NCI-H82 treated with DMSO at 0.1 percent for 48 hours (cell line): ENCODE measurements around the gene ERGIC1.

Source experiments
- DNase-seq: peaks from one replicate; lab custom pipeline; 2025; ENCODE audit not compliant: unreplicated experiment; lab: John Stamatoyannopoulos, UW

The ERGIC1 gene

GRCh38 chr5:172942556-172942955, 108.5 kb downstream of the ERGIC1 start:
- DNase-seq, result no peak

- no peak for DNase-seq
These were observed 109.3 kb downstream of the ERGIC1 start for GRCh38 chr5:172943283-172943841.

GRCh38 chr5:172943906-172944305, 109.9 kb downstream of the ERGIC1 start:
- no peak for DNase-seq

GRCh38 chr5:172944741-172945140, 110.7 kb downstream of the ERGIC1 start:
- DNase-seq, result no peak

GRCh38 chr5:172945151-172945550, 111.1 kb downstream of the ERGIC1 start:
- no peak for DNase-seq

- no peak for DNase-seq
These were observed 112.1 kb downstream of the ERGIC1 start for GRCh38 chr5:172946146-172946545.

GRCh38 chr5:172949426-172949825, 115.4 kb downstream of the ERGIC1 start:
- no peak for DNase-seq

- DNase-seq, result no peak
These were observed 116.3 kb downstream of the ERGIC1 start for GRCh38 chr5:172950176-172950965.

- no peak for DNase-seq
These were observed 117.5 kb downstream of the ERGIC1 start for GRCh38 chr5:172951371-172952033.

- no peak for DNase-seq
These were observed 118.0 kb downstream of the ERGIC1 start for GRCh38 chr5:172952034-172952511.

- DNase-seq, result no peak
These were observed 120.0 kb downstream of the ERGIC1 start for GRCh38 chr5:172953776-172954675.

GRCh38 chr5:172954751-172955159, 120.7 kb downstream of the ERGIC1 start:
- no peak for DNase-seq

- DNase-seq, result no peak
These were observed 122.2 kb downstream of the ERGIC1 start for GRCh38 chr5:172956228-172956627.

GRCh38 chr5:172956936-172957335, 122.9 kb downstream of the ERGIC1 start:
- DNase-seq, result no peak

- no peak for DNase-seq
These were observed 123.4 kb downstream of the ERGIC1 start for GRCh38 chr5:172957458-172957857.

GRCh38 chr5:172958331-172959046, 124.4 kb downstream of the ERGIC1 start:
- peak; percentile 5 for DNase-seq

GRCh38 chr5:172959824-172960799, 126.1 kb downstream of the ERGIC1 start:
- no peak for DNase-seq

GRCh38 chr5:172969921-172970320, 135.9 kb downstream of the ERGIC1 start:
- no peak for DNase-seq

GRCh38 chr5:172971482-172971881, 137.4 kb downstream of the ERGIC1 start:
- DNase-seq, result no peak
